Tibial nerve (tissue), 4 donors: ENCODE results near the gene CCN5. TPM values are rescaled to one million over a fixed set of nuclear protein-coding genes. Genes with fewer than 3 reads are reported as not detected.

Experiments used
- DNase-seq, 2 donors: peaks; one replicate each; pipeline ENCODE4 v3.0.0-alpha.2; 2019; ENCODE audit warnings: low spot score in 2 of 2
- H3K27ac ChIP-seq, 4 donors: fragments of 200-600 bp; sonication (generic) in 3 of 4; one replicate each; pipeline ENCODE4 v1.5.1; 2017 to 2019; ENCODE audit warnings: mild to moderate bottlenecking in 1 of 4
- H3K27me3 ChIP-seq, 2 donors: fragments of 200-600 bp; sonication (generic) in 1 of 2; one replicate each; pipeline versions ENCODE4 v1.5.1 to v1.6.0; 2017 to 2019
- H3K36me3 ChIP-seq, 3 donors: fragments of 200-600 bp; sonication (generic); one replicate each; pipeline ENCODE4 v1.5.1; 2018 to 2019
- H3K4me1 ChIP-seq, 4 donors: fragments of 200-600 bp; sonication (generic) in 3 of 4; one replicate each; pipeline ENCODE4 v1.5.1; 2017 to 2019
- H3K4me3 ChIP-seq, 4 donors: fragments of 200-600 bp; sonication (generic) in 3 of 4; one replicate each; pipeline ENCODE4 v1.5.1; 2017 to 2019; ENCODE audit warnings: mild to moderate bottlenecking in 1 of 4, moderate library complexity in 1 of 4
- H3K9me3 ChIP-seq, 4 donors: fragments of 200-600 bp; sonication (generic) in 3 of 4; one replicate each; pipeline ENCODE4 v1.5.1; 2017 to 2019
- EP300 ChIP-seq, 2 donors: sonication (generic); formaldehyde crosslinking; IDR thresholded peaks; one replicate each; pipeline ENCODE4 v1.6.1; 2017; ENCODE audit warnings: antibody characterized with exemption in 2 of 2, mild to moderate bottlenecking in 1 of 2
- POLR2A ChIP-seq, 2 donors: fragments of 450-650 bp; IDR thresholded peaks; one replicate each; pipeline ENCODE4 v1.6.1; 2017; ENCODE audit warnings: antibody characterized with exemption in 2 of 2, mild to moderate bottlenecking in 2 of 2, moderate library complexity in 2 of 2
- WGBS, 2 donors: methylation state at CpG; one replicate each; pipeline ENCODE4 v1.1.5; 2018; 5-methylcytosine and 5-hydroxymethylcytosine counted together
- total RNA-seq, 4 donors: library from RNA; depleted of rRNA; stranded (reverse); fragments of >200 nt; gene quantifications; one replicate each; pipeline ENCODE4 v1.1.0, GENCODE V29; 2016
- TF ChIP-seq, protein P1 (sequence below), 5 experiments: fragments of 200-600 bp in 3 of 5; fragments of 450-650 bp in 2 of 5; sonication (generic) in 3 of 5; IDR thresholded peaks; one replicate each; pipeline ENCODE4 v1.5.1; 2016 to 2019; ENCODE audit warnings: antibody characterized with exemption in 5 of 5, mild to moderate bottlenecking in 3 of 5, moderate library complexity in 2 of 5

CCN5 gene
- total RNA-seq, 4 donors from 2014 or later: 84.0 to 1,826 (median 378) TPM

DNA sequence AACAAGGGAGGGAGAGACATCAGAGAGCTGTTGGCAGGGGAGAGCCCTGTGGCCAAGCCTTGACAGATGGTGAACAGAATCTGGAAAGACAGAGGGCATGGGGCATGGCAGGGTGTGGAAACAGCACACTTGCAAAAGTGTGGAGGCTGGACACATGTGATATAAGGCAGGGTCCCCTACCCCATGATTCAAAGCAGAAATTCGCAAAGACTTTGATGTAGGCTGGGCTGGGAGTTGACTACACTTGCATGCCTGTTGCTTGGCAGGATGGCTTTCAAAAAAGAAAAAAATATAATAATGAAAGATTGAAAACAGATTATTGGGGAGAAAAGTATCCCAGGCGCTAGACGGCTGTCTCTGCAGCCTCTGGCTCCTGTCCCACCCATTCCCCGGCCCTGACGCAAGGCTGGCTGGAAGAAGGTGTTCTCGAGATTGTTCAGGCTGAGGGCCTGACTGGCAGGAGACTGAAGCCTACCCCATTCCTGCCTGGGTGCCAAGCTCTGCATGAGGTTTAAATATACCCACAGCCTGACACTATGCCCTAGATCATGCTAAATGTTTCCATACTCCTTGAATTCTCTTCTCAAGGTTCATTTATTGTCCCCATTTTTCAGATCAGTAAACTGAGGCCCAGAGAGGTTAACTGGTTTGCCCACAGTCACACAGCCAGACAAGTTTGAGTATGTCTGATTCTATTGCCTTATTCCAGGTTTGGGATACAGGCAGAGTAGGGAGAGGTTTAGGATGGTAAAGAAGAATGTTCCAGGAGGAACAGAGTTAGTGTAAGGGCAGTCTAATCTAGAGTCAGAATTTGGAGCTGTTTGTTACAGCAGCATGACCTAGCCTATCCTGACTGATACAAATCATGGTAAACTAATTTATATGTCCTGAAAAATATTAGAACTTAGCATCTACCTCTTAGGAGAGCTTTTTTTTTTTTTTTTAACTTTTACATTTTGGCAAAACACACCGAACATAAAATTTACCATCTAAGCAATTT lies 23.4 kb upstream of the CCN5 start:
- Histone ChIP-seq H3K27ac (peak overlapping the region in 3 of 4 donors; percentile 11 to 84 (median 77)), H3K27me3 (no peaks in the 10 kb centered on the region), H3K4me1 (peaks cover 0 to 71% (median 22%) of the 10 kb centered on the region in 4 donors), H3K36me3 (no peaks in the 10 kb centered on the region), H3K4me3 (no peak overlapping the region), H3K9me3 (no peaks in the 10 kb centered on the region)
- WGBS, 2 donors: 63 to 71% methylated on average over 7 of the region's 7 CpGs
- TF ChIP-seq POLR2A (IDR thresholded peaks at IDR 0.05): no peak
- TF ChIP-seq, protein P1, sequence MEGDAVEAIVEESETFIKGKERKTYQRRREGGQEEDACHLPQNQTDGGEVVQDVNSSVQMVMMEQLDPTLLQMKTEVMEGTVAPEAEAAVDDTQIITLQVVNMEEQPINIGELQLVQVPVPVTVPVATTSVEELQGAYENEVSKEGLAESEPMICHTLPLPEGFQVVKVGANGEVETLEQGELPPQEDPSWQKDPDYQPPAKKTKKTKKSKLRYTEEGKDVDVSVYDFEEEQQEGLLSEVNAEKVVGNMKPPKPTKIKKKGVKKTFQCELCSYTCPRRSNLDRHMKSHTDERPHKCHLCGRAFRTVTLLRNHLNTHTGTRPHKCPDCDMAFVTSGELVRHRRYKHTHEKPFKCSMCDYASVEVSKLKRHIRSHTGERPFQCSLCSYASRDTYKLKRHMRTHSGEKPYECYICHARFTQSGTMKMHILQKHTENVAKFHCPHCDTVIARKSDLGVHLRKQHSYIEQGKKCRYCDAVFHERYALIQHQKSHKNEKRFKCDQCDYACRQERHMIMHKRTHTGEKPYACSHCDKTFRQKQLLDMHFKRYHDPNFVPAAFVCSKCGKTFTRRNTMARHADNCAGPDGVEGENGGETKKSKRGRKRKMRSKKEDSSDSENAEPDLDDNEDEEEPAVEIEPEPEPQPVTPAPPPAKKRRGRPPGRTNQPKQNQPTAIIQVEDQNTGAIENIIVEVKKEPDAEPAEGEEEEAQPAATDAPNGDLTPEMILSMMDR (IDR thresholded peaks at IDR 0.05): no peak
- TF ChIP-seq EP300 (IDR thresholded peaks at IDR 0.05): peak in 1 of 2 donors; percentile 36
- peak in 1 of 2 donors; percentile 54 for DNase-seq

DNA sequence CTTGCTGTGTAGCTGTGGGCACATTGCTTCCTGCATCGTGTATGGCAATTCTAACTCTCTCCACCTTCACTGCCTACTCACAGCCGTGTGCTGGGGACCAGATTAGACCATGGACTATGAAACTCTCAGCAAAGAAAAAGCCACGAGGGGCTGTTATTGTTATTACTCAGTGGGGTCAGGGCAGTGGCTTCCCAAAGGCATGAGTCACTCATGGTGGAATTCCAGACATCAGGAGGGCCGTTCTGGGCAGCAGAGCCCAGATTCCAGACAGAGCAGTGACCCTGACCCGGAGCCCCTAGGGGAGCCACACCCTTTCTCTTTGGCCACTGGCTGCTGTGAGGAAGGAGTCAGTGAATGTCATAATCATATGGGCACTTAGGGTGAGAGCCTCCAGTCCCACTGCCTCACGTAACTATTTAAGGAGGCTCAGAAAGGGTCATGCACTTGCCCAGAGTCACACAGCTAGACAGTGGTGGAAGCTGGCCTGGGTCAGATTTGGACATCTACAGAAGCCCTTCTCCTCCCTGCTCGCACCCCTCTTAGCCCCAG lies 22.2 kb upstream of the CCN5 start:
- Histone ChIP-seq H3K4me1 (peaks cover 0 to 71% (median 22%) of the 10 kb centered on the region in 4 donors), H3K4me3 (no peak overlapping the region), H3K36me3 (no peaks in the 10 kb centered on the region), H3K27ac (peak overlapping the region; percentile 11 to 84 (median 67)), H3K27me3 (no peaks in the 10 kb centered on the region), H3K9me3 (no peaks in the 10 kb centered on the region)
- TF ChIP-seq, protein P1 (IDR thresholded peaks at IDR 0.05): peak in 1 of 5 experiments; percentile 14
- no peak for TF ChIP-seq POLR2A (IDR thresholded peaks at IDR 0.05)
- TF ChIP-seq EP300 (IDR thresholded peaks at IDR 0.05): peak; percentile 62 to 97
- WGBS, 2 donors: 4 to 34% methylated on average over 6 to 7 of the region's 7 CpGs
- DNase-seq: peak; percentile 71 to 88

DNA sequence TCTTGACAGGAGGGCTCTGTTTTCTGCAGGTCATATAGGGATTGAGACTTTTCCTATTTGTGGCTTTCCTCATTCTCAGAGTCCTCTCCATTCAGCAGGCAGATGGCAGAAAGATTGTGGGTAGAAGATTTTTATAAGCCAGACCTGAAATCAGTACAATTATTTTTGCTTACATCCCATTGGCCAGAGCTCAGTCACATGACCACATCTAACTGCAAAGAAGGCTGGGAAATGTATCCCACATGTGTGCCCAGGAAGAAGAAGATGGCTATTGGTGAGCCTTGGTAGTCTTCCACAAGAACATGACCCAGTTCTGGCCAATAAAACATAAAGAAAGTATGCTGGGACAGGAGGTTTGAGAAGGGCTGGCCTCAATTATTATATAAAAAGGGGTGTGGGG lies 21.5 kb upstream of the CCN5 start:
- peak overlapping the region in 3 of 4 donors; percentile 57 to 84 (median 74) for H3K27ac ChIP-seq
- H3K4me1 ChIP-seq: peaks cover 0 to 68% (median 25%) of the 10 kb centered on the region in 4 donors
- no peak for DNase-seq
- no peaks in the 10 kb centered on the region for H3K36me3 ChIP-seq
- H3K27me3 ChIP-seq: no peaks in the 10 kb centered on the region
- TF ChIP-seq EP300 (IDR thresholded peaks at IDR 0.05): no peak
- TF ChIP-seq POLR2A (IDR thresholded peaks at IDR 0.05): no peak
- TF ChIP-seq, protein P1 (IDR thresholded peaks at IDR 0.05): no peak
- H3K9me3 ChIP-seq: no peaks in the 10 kb centered on the region
- no peak overlapping the region for H3K4me3 ChIP-seq

DNA sequence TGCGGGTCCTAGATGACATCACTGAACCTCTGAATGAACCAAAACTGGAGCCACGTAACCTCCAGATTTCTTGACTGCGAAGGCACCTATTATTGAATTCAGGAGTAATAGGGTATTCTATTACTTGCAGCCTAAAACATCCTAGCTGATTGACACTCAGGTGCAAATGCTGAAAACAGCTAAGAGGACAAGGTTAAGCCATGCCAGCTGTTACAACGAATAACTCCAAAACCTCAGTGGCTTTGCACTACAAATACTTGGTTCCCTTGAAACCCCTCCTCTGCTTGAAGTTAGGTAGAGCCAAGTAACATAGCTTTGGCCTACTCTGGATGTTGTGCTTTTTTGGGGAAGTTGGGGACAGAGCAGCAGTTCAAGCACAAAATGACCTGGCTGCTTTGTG lies 21.0 kb upstream of the CCN5 start:
- no peaks in the 10 kb centered on the region for H3K27me3 ChIP-seq
- DNase-seq: no peak
- peak overlapping the region in 2 of 4 donors; percentile 74 to 84 for H3K27ac ChIP-seq
- H3K36me3 ChIP-seq: no peaks in the 10 kb centered on the region
- no peaks in the 10 kb centered on the region for H3K9me3 ChIP-seq
- TF ChIP-seq EP300 (IDR thresholded peaks at IDR 0.05) (no peak), POLR2A (IDR thresholded peaks at IDR 0.05) (no peak)
- TF ChIP-seq, protein P1 (IDR thresholded peaks at IDR 0.05): no peak
- WGBS, 2 donors: 89 to 97% methylated on average over 4 of the region's 4 CpGs
- H3K4me3 ChIP-seq: no peak overlapping the region
- peaks cover 0 to 71% (median 27%) of the 10 kb centered on the region in 4 donors for H3K4me1 ChIP-seq

DNA sequence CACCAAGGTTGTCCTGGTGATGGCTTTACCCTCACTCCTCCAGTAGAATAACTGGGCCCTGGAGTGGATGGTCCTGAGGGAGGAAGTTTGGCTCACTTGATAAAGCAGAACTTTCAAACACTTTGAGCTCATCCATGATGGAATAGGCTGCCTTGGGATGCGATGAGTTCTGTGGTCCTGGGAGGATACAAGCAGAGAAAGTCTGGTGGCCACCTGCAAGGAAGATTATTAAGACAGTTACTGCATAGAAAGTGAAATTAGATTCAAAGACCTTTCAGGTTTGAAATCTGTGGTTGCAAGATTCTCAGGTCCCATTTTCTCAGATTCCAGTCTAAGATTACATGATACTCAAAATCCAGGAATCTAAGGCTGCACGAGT lies 19.9 kb upstream of the CCN5 start:
- peaks cover 0 to 74% (median 27%) of the 10 kb centered on the region in 4 donors for H3K4me1 ChIP-seq
- no peaks in the 10 kb centered on the region for H3K27me3 ChIP-seq
- DNase-seq: no peak
- TF ChIP-seq EP300 (IDR thresholded peaks at IDR 0.05): no peak
- TF ChIP-seq POLR2A (IDR thresholded peaks at IDR 0.05): no peak
- TF ChIP-seq, protein P1 (IDR thresholded peaks at IDR 0.05): no peak
- H3K9me3 ChIP-seq: no peaks in the 10 kb centered on the region
- WGBS, 2 donors: 52 to 59% methylated on average over 2 of the region's 2 CpGs
- H3K4me3 ChIP-seq: no peak overlapping the region
- H3K36me3 ChIP-seq: no peaks in the 10 kb centered on the region
- H3K27ac ChIP-seq: peak overlapping the region in 3 of 4 donors; percentile 62 to 84 (median 74)
